Loucy (cell line): Measurements from ENCODE around the gene SHCBP1L.

ENCODE experiments used
- EZH2phosphoT487 ChIP-seq: fragments of 200-600 bp; IDR thresholded peaks from 2 replicates; pipeline ENCODE4 v1.6.1; 2018; ENCODE audit warnings: antibody characterized with exemption, mild to moderate bottlenecking, moderate library complexity, borderline replicate concordance
- TF ChIP-seq, protein P1 (sequence below): fragments of 200-600 bp; sonication (generic); conservative IDR thresholded peaks from 2 replicates; pipeline ENCODE4 v1.5.1; 2014; ENCODE audit warnings: mild to moderate bottlenecking, antibody characterized with exemption, low read length

DNA sequence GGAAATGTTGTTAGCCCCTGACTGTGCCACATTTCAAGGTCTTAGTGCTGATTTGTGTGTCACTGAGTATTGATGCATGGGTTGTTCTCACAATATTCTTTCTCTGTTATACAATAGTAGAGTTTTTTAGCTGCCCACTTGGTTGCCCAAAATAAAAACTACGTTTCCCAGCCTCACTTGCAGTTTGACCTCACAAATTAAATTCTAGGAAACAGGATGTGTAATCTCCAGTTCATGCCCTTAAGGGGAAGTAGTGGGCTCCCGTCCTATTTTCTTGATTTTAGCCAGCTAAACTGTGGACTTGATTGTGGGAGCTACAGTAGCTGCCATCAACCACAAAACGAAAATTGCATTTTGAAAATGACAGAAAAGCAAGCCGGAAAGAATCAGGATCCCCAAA lies 42.9 kb upstream of the SHCBP1L start:
- TF ChIP-seq, protein P1, sequence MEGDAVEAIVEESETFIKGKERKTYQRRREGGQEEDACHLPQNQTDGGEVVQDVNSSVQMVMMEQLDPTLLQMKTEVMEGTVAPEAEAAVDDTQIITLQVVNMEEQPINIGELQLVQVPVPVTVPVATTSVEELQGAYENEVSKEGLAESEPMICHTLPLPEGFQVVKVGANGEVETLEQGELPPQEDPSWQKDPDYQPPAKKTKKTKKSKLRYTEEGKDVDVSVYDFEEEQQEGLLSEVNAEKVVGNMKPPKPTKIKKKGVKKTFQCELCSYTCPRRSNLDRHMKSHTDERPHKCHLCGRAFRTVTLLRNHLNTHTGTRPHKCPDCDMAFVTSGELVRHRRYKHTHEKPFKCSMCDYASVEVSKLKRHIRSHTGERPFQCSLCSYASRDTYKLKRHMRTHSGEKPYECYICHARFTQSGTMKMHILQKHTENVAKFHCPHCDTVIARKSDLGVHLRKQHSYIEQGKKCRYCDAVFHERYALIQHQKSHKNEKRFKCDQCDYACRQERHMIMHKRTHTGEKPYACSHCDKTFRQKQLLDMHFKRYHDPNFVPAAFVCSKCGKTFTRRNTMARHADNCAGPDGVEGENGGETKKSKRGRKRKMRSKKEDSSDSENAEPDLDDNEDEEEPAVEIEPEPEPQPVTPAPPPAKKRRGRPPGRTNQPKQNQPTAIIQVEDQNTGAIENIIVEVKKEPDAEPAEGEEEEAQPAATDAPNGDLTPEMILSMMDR, result no peak
- no peak for TF ChIP-seq EZH2phosphoT487
